SK-N-SH (cell line): Measurements from ENCODE around the gene ARL4D.

ENCODE experiments used
- ELF1 ChIP-seq: IDR thresholded peaks from 2 replicates; pipeline ENCODE4 v1.4.0; 2012
- EP300 ChIP-seq, 2 experiments: IDR thresholded peaks; 2 replicates each; pipeline versions ENCODE4 v1.4.0 to v1.6.1; 2012; ENCODE audit warnings: borderline replicate concordance in 1 of 2, low read depth in 1 of 2, low read length in 1 of 2
- NFIC ChIP-seq: IDR thresholded peaks from 2 replicates; pipeline ENCODE4 v1.4.0; 2012; ENCODE audit warnings: borderline replicate concordance
- TF ChIP-seq, protein P1 (sequence below): fragments of 200-600 bp; sonication (generic); IDR thresholded peaks from 2 replicates; pipeline ENCODE4 v1.6.1; 2017; ENCODE audit warnings: antibody characterized with exemption, mild to moderate bottlenecking, moderate library complexity

DNA sequence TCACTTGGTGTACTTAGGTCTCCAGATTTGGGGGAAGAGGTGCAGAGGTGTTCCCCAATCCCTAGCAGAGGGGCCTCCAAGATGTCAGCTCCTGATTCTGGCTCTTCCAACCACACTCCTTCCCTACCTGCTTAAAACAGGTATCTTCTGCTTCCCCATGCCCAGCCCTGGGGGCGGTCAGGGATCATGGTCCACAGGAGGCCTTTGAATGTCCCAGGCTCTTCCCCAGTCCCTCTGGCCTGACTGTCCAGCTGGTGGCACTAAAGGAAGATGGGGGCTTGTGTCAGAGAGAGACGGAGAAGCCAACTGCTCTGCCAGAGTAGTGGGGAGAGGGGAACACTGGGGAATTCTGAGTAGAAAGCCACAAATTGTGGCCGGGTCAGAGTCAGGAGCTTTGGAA, 3.8 kb downstream of the ARL4D start:
- no peak for TF ChIP-seq EP300 (IDR thresholded peaks at IDR 0.05; ENCODE audit: borderline replicate concordance in 1 of 2, low read depth in 1 of 2, low read length in 1 of 2)
- TF ChIP-seq NFIC: no peak
- TF ChIP-seq ELF1: no peak
- TF ChIP-seq, protein P1, sequence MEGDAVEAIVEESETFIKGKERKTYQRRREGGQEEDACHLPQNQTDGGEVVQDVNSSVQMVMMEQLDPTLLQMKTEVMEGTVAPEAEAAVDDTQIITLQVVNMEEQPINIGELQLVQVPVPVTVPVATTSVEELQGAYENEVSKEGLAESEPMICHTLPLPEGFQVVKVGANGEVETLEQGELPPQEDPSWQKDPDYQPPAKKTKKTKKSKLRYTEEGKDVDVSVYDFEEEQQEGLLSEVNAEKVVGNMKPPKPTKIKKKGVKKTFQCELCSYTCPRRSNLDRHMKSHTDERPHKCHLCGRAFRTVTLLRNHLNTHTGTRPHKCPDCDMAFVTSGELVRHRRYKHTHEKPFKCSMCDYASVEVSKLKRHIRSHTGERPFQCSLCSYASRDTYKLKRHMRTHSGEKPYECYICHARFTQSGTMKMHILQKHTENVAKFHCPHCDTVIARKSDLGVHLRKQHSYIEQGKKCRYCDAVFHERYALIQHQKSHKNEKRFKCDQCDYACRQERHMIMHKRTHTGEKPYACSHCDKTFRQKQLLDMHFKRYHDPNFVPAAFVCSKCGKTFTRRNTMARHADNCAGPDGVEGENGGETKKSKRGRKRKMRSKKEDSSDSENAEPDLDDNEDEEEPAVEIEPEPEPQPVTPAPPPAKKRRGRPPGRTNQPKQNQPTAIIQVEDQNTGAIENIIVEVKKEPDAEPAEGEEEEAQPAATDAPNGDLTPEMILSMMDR: no peak
